PC-3 (cell line): Measurements from ENCODE around the gene PPP6C. TPM values are rescaled to one million over a fixed set of nuclear protein-coding genes. Genes with fewer than 3 reads are reported as not detected.

Source experiments
- ATAC-seq: fragments of 200-7000 bp; cut with Tn5 transposase; 2 replicates; pipeline ENCODE4 v1.9.1; 2020; ENCODE audit warnings: mild to moderate bottlenecking, moderate library complexity
- BruUV-seq: library from RNA; stranded (reverse); fragments of 400-500 nt; replicated peaks from 2 replicates; lab custom pipeline; 2021; lab: Mats Ljungman, UMichigan
- CTCF ChIA-PET: fragments of 300-600 bp; sonication (Branson Sonifier 250); formaldehyde crosslinking; loops from one replicate; lab custom pipeline; 2022; ENCODE audit warnings: antibody characterized with exemption; lab: Charles Lee
- POLR2A ChIA-PET: fragments of 300-600 bp; sonication (Branson Sonifier 250); formaldehyde crosslinking; loops from one replicate; lab custom pipeline; 2022; ENCODE audit warnings: antibody characterized with exemption; ENCODE audit not compliant: unreplicated experiment; lab: Charles Lee
- DNase-seq: peaks from one replicate; pipeline ENCODE4 v3.0.0-alpha.2; 2015
- H2AFZ ChIP-seq: fragments of 300-600 bp; sonication (generic); 2 replicates; pipeline ENCODE4 v1.6.0; 2016; ENCODE audit warnings: antibody characterized with exemption, low read length
- H3F3A ChIP-seq: fragments of 300-600 bp; sonication (generic); one replicate; pipeline ENCODE4 v1.6.0; 2017; ENCODE audit warnings: antibody characterized with exemption, low read length, control low read depth, mild to moderate bottlenecking; ENCODE audit not compliant: unreplicated experiment
- H3K27ac ChIP-seq: fragments of 300-600 bp; sonication (generic); 2 replicates; pipeline ENCODE4 v1.5.1; 2016; ENCODE audit warnings: mild to moderate bottlenecking, low read length
- H3K27me3 ChIP-seq: fragments of 300-600 bp; sonication (generic); 2 replicates; pipeline ENCODE4 v1.6.1; 2016; ENCODE audit warnings: low read length, mixed read lengths
- H3K36me3 ChIP-seq: fragments of 300-600 bp; sonication (generic); 2 replicates; pipeline ENCODE4 v1.6.1; 2016; ENCODE audit warnings: low read depth, mixed run types, low read length, mixed read lengths
- H3K4me1 ChIP-seq: fragments of 300-600 bp; sonication (generic); 2 replicates; pipeline ENCODE4 v1.5.1; 2016; ENCODE audit warnings: low read length; ENCODE audit not compliant: insufficient read depth
- H3K4me2 ChIP-seq: fragments of 300-600 bp; sonication (generic); 2 replicates; pipeline ENCODE4 v1.6.0; 2016; ENCODE audit warnings: low read length
- H3K4me3 ChIP-seq: fragments of 300-600 bp; sonication (generic); 2 replicates; pipeline ENCODE4 v1.5.1; 2016; ENCODE audit warnings: mild to moderate bottlenecking, low read length, mixed read lengths
- H3K79me2 ChIP-seq: fragments of 300-600 bp; sonication (generic); 2 replicates; pipeline ENCODE4 v1.6.1; 2017; ENCODE audit warnings: low read length, mixed read lengths
- H3K9ac ChIP-seq: fragments of 300-600 bp; sonication (generic); 2 replicates; pipeline ENCODE4 v1.6.0; 2016; ENCODE audit warnings: mild to moderate bottlenecking, low read length
- H3K9me2 ChIP-seq: fragments of 300-600 bp; sonication (generic); replicated peaks from 2 replicates; pipeline ENCODE4 v1.6.1; 2016; ENCODE audit warnings: mixed run types, low read length, mixed read lengths
- H3K9me3 ChIP-seq: fragments of 300-600 bp; sonication (generic); 2 replicates; pipeline ENCODE4 v1.6.1; 2016; ENCODE audit warnings: low read length, mixed read lengths
- H4K20me1 ChIP-seq: fragments of 300-600 bp; sonication (generic); 2 replicates; pipeline ENCODE4 v1.6.1; 2016; ENCODE audit warnings: low read length, mixed read lengths
- EZH2 ChIP-seq: fragments of 300-600 bp; sonication (generic); IDR thresholded peaks from one replicate; pipeline ENCODE4 v1.6.1; 2017; ENCODE audit warnings: antibody characterized with exemption, mild to moderate bottlenecking, low read length; ENCODE audit not compliant: unreplicated experiment
- EZH2phosphoT487 ChIP-seq: fragments of 300-600 bp; sonication (generic); IDR thresholded peaks from 2 replicates; pipeline ENCODE4 v1.6.1; 2018; ENCODE audit warnings: mild to moderate bottlenecking, antibody characterized with exemption, low read length, borderline replicate concordance
- intact Hi-C: fragments of 100-400 bp; cut with micrococcal nuclease; formaldehyde crosslinking; loops from 2 replicates; pipeline ENCODE4 v1.9.0; 2023
- total RNA-seq: library from RNA; depleted of rRNA; stranded (reverse); fragments of >200 nt; gene quantifications from 2 replicates; pipeline ENCODE4 v1.2.3, GENCODE V29; 2014
- TF ChIP-seq, protein P1 (sequence below): fragments of 300-600 bp; sonication (generic); conservative IDR thresholded peaks from 2 replicates; pipeline ENCODE4 v1.5.1; 2017; ENCODE audit warnings: antibody characterized with exemption, low read depth, mild to moderate bottlenecking, low read length

Gene PPP6C
- total RNA-seq, 1 experiment from 2014 or later, result 16.4 TPM

DNA sequence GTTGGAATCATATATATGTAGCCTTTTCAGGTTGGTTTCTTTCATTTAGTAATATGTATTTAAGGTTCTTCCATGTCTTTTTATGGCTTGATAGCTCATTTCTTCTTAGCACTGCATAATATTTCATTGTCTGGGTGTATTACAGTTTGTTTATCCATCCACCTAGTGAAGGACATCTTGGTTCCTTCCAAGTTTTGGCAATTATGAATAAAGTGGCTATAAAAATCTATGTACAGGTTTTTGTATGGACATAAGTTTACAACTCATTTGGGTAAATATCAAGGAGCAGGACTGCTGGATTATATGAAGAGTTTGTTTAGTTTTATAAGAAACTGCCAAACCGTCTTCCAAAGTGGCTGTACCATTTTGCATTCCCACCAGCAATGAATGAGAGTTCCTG, 11.7 kb downstream of the PPP6C start:
- H4K20me1 ChIP-seq, result 0 out of 2 replicates have a peak, but pooled peaks cover 3% of the 10 kb centered on the region

DNA sequence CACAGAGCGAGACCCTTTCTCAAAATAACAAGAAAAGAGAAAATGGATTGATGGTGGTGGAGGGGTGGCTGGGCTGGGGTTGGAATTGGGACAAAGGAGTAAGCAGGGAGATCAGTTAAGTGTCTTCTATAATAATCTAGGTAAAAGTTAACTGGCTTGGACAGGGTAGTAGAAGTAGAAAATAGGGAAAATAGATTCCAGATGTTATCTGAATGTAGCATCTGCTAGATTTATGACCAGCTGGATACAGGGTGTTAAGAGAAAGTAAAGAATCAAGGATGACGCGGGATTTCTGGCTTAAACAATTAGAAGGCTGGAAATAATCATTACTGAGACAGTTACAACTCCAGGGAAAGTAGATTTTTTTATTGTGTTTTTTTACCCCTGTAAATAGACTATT, 13.0 kb downstream of the PPP6C start:
- H3K4me2 ChIP-seq, result no peak overlapping the region
- TF ChIP-seq, protein P1, sequence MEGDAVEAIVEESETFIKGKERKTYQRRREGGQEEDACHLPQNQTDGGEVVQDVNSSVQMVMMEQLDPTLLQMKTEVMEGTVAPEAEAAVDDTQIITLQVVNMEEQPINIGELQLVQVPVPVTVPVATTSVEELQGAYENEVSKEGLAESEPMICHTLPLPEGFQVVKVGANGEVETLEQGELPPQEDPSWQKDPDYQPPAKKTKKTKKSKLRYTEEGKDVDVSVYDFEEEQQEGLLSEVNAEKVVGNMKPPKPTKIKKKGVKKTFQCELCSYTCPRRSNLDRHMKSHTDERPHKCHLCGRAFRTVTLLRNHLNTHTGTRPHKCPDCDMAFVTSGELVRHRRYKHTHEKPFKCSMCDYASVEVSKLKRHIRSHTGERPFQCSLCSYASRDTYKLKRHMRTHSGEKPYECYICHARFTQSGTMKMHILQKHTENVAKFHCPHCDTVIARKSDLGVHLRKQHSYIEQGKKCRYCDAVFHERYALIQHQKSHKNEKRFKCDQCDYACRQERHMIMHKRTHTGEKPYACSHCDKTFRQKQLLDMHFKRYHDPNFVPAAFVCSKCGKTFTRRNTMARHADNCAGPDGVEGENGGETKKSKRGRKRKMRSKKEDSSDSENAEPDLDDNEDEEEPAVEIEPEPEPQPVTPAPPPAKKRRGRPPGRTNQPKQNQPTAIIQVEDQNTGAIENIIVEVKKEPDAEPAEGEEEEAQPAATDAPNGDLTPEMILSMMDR, result no peak
- TF ChIP-seq EZH2phosphoT487 (no peak), EZH2 (no peak)
- H3K36me3 ChIP-seq, result no peaks in the 10 kb centered on the region
- H3K9me2 ChIP-seq, result no peaks in the 10 kb centered on the region
- no peak overlapping the region for H3K9ac ChIP-seq
- no TSS peak for BruUV-seq
- ATAC-seq, result no peak
- H3K9me3 ChIP-seq, result no peaks in the 10 kb centered on the region
- no peak overlapping the region for H2AFZ ChIP-seq
- no peaks in the 10 kb centered on the region for H4K20me1 ChIP-seq
- no peak for DNase-seq
- H3F3A ChIP-seq, result no peaks in the 10 kb centered on the region
- H3K4me1 ChIP-seq, result no peaks in the 10 kb centered on the region
- H3K27me3 ChIP-seq, result no peaks in the 10 kb centered on the region
- ChIA-PET POLR2A (no interaction called here), CTCF (no interaction called here)
- no peak overlapping the region for H3K27ac ChIP-seq
- no peak overlapping the region for H3K4me3 ChIP-seq
- H3K79me2 ChIP-seq, result peaks cover 73% of the 10 kb centered on the region
- intact Hi-C loops, result no loop called here

More for the DNA sequence above, 11.7 kb downstream of the PPP6C start:
- H3K4me1 ChIP-seq, result no peaks in the 10 kb centered on the region
- H2AFZ ChIP-seq, result no peak overlapping the region
- no peaks in the 10 kb centered on the region for H3K9me3 ChIP-seq
- no peaks in the 10 kb centered on the region for H3K36me3 ChIP-seq
- H3K4me3 ChIP-seq, result no peak overlapping the region
- H3K79me2 ChIP-seq, result peaks cover 74% of the 10 kb centered on the region
- no peak overlapping the region for H3K4me2 ChIP-seq
- no peaks in the 10 kb centered on the region for H3K27me3 ChIP-seq
- BruUV-seq, result no TSS peak
- CTCF ChIA-PET, result no interaction called here
- no peaks in the 10 kb centered on the region for H3F3A ChIP-seq
- no peak overlapping the region for H3K27ac ChIP-seq
- H3K9me2 ChIP-seq, result no peaks in the 10 kb centered on the region
- no peak overlapping the region for H3K9ac ChIP-seq
- intact Hi-C loops, result no loop called here
- ATAC-seq (no peak), DNase-seq (no peak)
- POLR2A ChIA-PET, result no interaction called here
- TF ChIP-seq EZH2phosphoT487, result no peak
- TF ChIP-seq EZH2, result no peak
- TF ChIP-seq, protein P1, result no peak

DNA sequence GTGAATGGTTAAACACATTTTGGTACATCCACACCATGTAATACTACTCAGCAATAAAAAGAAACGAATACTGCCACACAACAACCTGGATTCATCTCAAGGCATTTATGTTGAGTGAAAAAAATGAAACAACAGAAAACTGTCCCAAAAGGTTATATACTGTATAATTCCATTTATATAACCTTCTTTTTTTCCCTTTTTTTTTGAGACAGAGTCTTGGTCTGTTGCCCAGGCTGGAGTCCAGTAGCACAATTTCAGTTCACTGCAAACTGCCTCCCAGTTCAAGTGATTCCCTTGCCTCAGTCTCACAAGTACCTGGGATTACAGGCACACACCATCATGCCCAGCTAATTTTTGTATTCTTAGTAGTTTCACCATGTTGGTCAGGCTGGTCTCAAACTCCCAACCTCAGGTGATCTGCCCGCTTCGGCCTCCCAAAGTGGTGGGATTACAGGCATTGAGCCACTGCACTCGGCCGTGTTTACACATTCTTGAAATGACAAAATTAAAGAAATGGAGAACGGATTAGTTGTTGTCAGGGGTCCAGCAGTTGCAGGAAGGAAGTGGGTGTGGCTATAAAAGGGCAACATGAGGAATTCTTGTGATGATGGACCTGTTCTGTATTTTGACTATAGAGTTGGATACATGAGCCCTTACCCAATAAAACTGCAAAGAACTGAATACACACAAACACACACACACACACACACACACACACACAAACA, 17.4 kb downstream of the PPP6C start:
- TF ChIP-seq EZH2 (no peak), EZH2phosphoT487 (no peak)
- TF ChIP-seq, protein P1, result no peak
- Histone ChIP-seq H3K27me3 (no peaks in the 10 kb centered on the region), H3K9me2 (no peaks in the 10 kb centered on the region), H3K4me1 (no peaks in the 10 kb centered on the region), H3K4me3 (no peak overlapping the region), H2AFZ (no peak overlapping the region), H3K9me3 (no peaks in the 10 kb centered on the region), H3F3A (no peaks in the 10 kb centered on the region), H3K9ac (no peak overlapping the region), H3K4me2 (no peak overlapping the region), H3K79me2 (peaks cover 34% of the 10 kb centered on the region), H3K27ac (no peak overlapping the region), H3K36me3 (peaks cover 5% of the 10 kb centered on the region; the same call in 1 of the 2 replicates), H4K20me1 (no peaks in the 10 kb centered on the region)
- ATAC-seq, result no peak
- ChIA-PET POLR2A (no interaction called here), CTCF (no interaction called here)
- no TSS peak for BruUV-seq
- intact Hi-C loops, result no loop called here
- DNase-seq, result no peak
